Mesothelial cell of epicardium (in vitro differentiated cells): ENCODE data around the gene MTMR3. TPM values are rescaled to one million over a fixed set of nuclear protein-coding genes. Genes with fewer than 3 reads are reported as not detected.

Experiments used
- DNase-seq, 2 experiments: peaks; one replicate each; pipeline ENCODE4 v3.0.0; 2021; ENCODE audit warnings: low spot score in 2 of 2; ENCODE audit not compliant: unreplicated experiment in 2 of 2
- H3K27ac Mint-ChIP-seq: 2 replicates; pipeline ENCODE4 v1.8.0; 2021; ENCODE audit warnings: mixed read lengths
- H3K27me3 Mint-ChIP-seq: 2 replicates; pipeline ENCODE4 v1.8.0; 2021; ENCODE audit warnings: low read depth, mixed read lengths
- H3K36me3 Mint-ChIP-seq: 2 replicates; pipeline ENCODE4 v1.8.0; 2021; ENCODE audit warnings: mixed read lengths
- H3K4me1 Mint-ChIP-seq: 2 replicates; pipeline ENCODE4 v1.8.0; 2021; ENCODE audit warnings: mixed read lengths
- H3K4me3 Mint-ChIP-seq: 2 replicates; pipeline ENCODE4 v1.8.0; 2021; ENCODE audit warnings: mild to moderate bottlenecking, moderate library complexity, mixed read lengths
- H3K9me3 Mint-ChIP-seq: 2 replicates; pipeline ENCODE4 v1.8.0; 2021; ENCODE audit warnings: mixed read lengths
- CTCF ChIP-seq: fragments of 200-600 bp; sonication (generic); IDR thresholded peaks from one replicate; pipeline ENCODE4 v1.5.0; 2021; ENCODE audit warnings: antibody characterized with exemption; ENCODE audit not compliant: unreplicated experiment
- total RNA-seq: library from RNA; stranded (reverse); gene quantifications from 3 replicates; pipeline ENCODE4 v1.2.1, GENCODE V29; 2021

MTMR3 gene
- total RNA-seq, 1 donor from 2014 or later = 58.7 TPM

- Mint-ChIP-seq H3K36me3 (peaks cover 14% of the 10 kb centered on the region), H3K4me1 (peaks cover 38% of the 10 kb centered on the region), H3K9me3 (peaks cover 15% of the 10 kb centered on the region), H3K4me3 (no peak overlapping the region), H3K27me3 (no peaks in the 10 kb centered on the region), H3K27ac (no peak overlapping the region)
- DNase-seq = no peak
- TF ChIP-seq CTCF = no peak
Observed at GRCh38 chr22:29945435-29945834, 62.5 kb downstream of the MTMR3 start.

- H3K27ac Mint-ChIP-seq = no peak overlapping the region
- peaks cover 38% of the 10 kb centered on the region for H3K4me1 Mint-ChIP-seq
- no peak for DNase-seq
- H3K4me3 Mint-ChIP-seq = no peak overlapping the region
- H3K9me3 Mint-ChIP-seq = peaks cover 12% of the 10 kb centered on the region
- H3K36me3 Mint-ChIP-seq = peaks cover 10% of the 10 kb centered on the region
- TF ChIP-seq CTCF = no peak
- H3K27me3 Mint-ChIP-seq = no peaks in the 10 kb centered on the region
Observed at GRCh38 chr22:29946220-29946619, 63.2 kb downstream of the MTMR3 start.

- TF ChIP-seq CTCF = no peak
- DNase-seq = no peak
- H3K9me3 Mint-ChIP-seq = peaks cover 2% of the 10 kb centered on the region
- no peaks in the 10 kb centered on the region for H3K27me3 Mint-ChIP-seq
- H3K4me1 Mint-ChIP-seq = peaks cover 38% of the 10 kb centered on the region
- H3K4me3 Mint-ChIP-seq = no peak overlapping the region
- peaks cover 2% of the 10 kb centered on the region for H3K36me3 Mint-ChIP-seq
- H3K27ac Mint-ChIP-seq = peak overlapping the region; percentile 68
Observed at GRCh38 chr22:29947410-29948384, 64.7 kb downstream of the MTMR3 start.

GRCh38 chr22:29948385-29948769 is 65.4 kb downstream of the MTMR3 start:
- no peaks in the 10 kb centered on the region for H3K36me3 Mint-ChIP-seq
- no peaks in the 10 kb centered on the region for H3K9me3 Mint-ChIP-seq
- no peaks in the 10 kb centered on the region for H3K27me3 Mint-ChIP-seq
- peaks cover 38% of the 10 kb centered on the region for H3K4me1 Mint-ChIP-seq
- H3K27ac Mint-ChIP-seq = peak overlapping the region; percentile 24
- H3K4me3 Mint-ChIP-seq = no peak overlapping the region
- no peak for TF ChIP-seq CTCF
- DNase-seq = no peak

- TF ChIP-seq CTCF = no peak
- H3K27me3 Mint-ChIP-seq = no peaks in the 10 kb centered on the region
- H3K27ac Mint-ChIP-seq = peak overlapping the region; percentile 19
- DNase-seq = no peak
- no peak overlapping the region for H3K4me3 Mint-ChIP-seq
- no peaks in the 10 kb centered on the region for H3K36me3 Mint-ChIP-seq
- no peaks in the 10 kb centered on the region for H3K9me3 Mint-ChIP-seq
- peaks cover 33% of the 10 kb centered on the region for H3K4me1 Mint-ChIP-seq
Observed at GRCh38 chr22:29949872-29950271, 66.9 kb downstream of the MTMR3 start.
